NT2/D1 (cell line): ENCODE measurements around the gene WDSUB1.

Source experiments
- SUZ12 ChIP-seq: IDR thresholded peaks from 2 replicates; pipeline ENCODE4 v1.6.1; 2011; ENCODE audit not compliant: insufficient read length, insufficient read depth; ENCODE audit errors: extremely low read depth
- ZNF274 ChIP-seq: IDR thresholded peaks from 2 replicates; pipeline ENCODE4 v1.6.1; 2011; ENCODE audit warnings: mild to moderate bottlenecking, low read depth, low read length

- no peak for TF ChIP-seq SUZ12
- TF ChIP-seq ZNF274: no peak
Observed at GRCh38 chr2:159225025-159226016, 61.2 kb downstream of the WDSUB1 start.
